SU-DHL-6 (cell line): ENCODE results near the gene SORCS2.

Experiments
- CTCF ChIP-seq: fragments of 200-600 bp; sonication (generic); IDR thresholded peaks from one replicate; pipeline ENCODE4 v1.5.1; 2017; ENCODE audit warnings: antibody characterized with exemption, mild to moderate bottlenecking, low read length, moderate library complexity; ENCODE audit not compliant: insufficient read depth, poor library complexity, severe bottlenecking
- EZH2phosphoT487 ChIP-seq: fragments of 200-600 bp; sonication (generic), shearing (Covaris generic); conservative IDR thresholded peaks from 2 replicates; pipeline ENCODE4 v1.6.1; 2018; ENCODE audit warnings: mild to moderate bottlenecking, antibody characterized with exemption, low read length, moderate library complexity, mixed read lengths

GRCh38 chr4:7754565-7755262 is 562.4 kb downstream of the SORCS2 start:
- TF ChIP-seq CTCF (no peak), EZH2phosphoT487 (no peak)
